ENCODE results near the gene SORBS2. TPM values are rescaled to one million over a fixed set of nuclear protein-coding genes. Genes with fewer than 3 reads are reported as not detected.

Gene SORBS2
- total and polyA plus RNA-seq, 2 of the 4 experiments (the other 2 are of a cell fraction): 0.18 TPM; not detected in 1

DNA sequence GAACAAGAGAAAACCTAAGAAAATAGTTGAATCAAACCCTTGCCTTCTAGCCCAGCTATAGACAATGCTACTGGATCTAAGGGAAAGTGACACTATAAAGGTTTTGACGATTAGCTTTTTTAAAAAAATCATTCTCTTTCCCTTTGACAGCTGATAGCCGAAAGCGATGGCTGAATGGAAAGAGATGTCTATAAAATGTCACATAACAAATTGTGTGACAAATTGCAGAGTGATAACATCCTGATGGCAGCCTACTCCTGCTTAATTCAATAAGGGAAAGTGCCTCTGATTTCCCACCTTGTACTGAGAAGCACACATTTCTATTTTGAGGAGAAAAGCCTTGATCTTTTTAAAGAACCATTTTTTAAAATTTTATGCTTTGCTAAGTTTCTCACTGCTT, 114.5 kb downstream of the SORBS2 start:
- Histone ChIP-seq H3K4me2 (ENCODE audit: low read depth, low read length) (no peak overlapping the region), H3K9ac (ENCODE audit: low read depth, low read length) (no peak overlapping the region), H3K36me3 (ENCODE audit: control insufficient read depth, insufficient read depth, low read length) (no peaks in the 10 kb centered on the region), H2AK9ac (replicated peaks; ENCODE audit: low read depth, low read length, poor library complexity) (no peak overlapping the region), H2BK5ac (ENCODE audit: low read depth, low read length, poor library complexity, severe bottlenecking) (no peak overlapping the region), H3K4ac (ENCODE audit: low read depth, low read length) (no peak overlapping the region), H3K27me3 (ENCODE audit: control insufficient read depth, insufficient read depth, low read length) (peaks cover 1% of the 10 kb centered on the region), H3K9me3 (ENCODE audit: control insufficient read depth, insufficient read depth, low read length) (no peaks in the 10 kb centered on the region), H4K91ac (ENCODE audit: insufficient read depth, low read depth, low read length) (no peak overlapping the region), H2AK5ac (ENCODE audit: low read depth, low read length) (no peak overlapping the region), H3K56ac (ENCODE audit: extremely low read depth, insufficient read depth, low read length) (no peak overlapping the region), H3K79me1 (ENCODE audit: low read depth in 1 of 2, low read length in 2 of 2) (no peaks in the 10 kb centered on the region), H3K18ac (ENCODE audit: low read depth, low read length) (no peak overlapping the region), H2AFZ (replicated peaks; ENCODE audit: low read length, poor library complexity) (no peak overlapping the region), H3K23ac (ENCODE audit: low read depth, low read length) (no peak overlapping the region), H2BK15ac (ENCODE audit: low read depth, low read length) (no peak overlapping the region), H3K27ac (ENCODE audit: insufficient read depth, low read length) (no peak overlapping the region), H3K14ac (replicated peaks; ENCODE audit: low read depth, low read length) (no peak overlapping the region), H2BK120ac (ENCODE audit: low read depth, low read length) (no peak overlapping the region), H2BK20ac (ENCODE audit: low read depth, low read length) (no peak overlapping the region), H4K8ac (ENCODE audit: low read depth in 2 of 2, low read length in 2 of 2) (no peak overlapping the region), H3K9me1 (ENCODE audit: insufficient read depth, low read length) (no peaks in the 10 kb centered on the region), H3K4me1 (ENCODE audit: control insufficient read depth, insufficient read depth, low read length) (no peaks in the 10 kb centered on the region), H4K5ac (ENCODE audit: low read depth, low read length) (no peak overlapping the region), H4K20me1 (ENCODE audit: insufficient read depth, low read length) (no peaks in the 10 kb centered on the region), H3K4me3 (ENCODE audit: insufficient read depth, low read depth, low read length) (no peak overlapping the region)
- no TSS peak for BruUV-seq (replicated peaks)
- POLR2A ChIA-PET (ENCODE audit: unreplicated experiment): no interaction called here
- dilution Hi-C loops (cut with HindIII; ENCODE audit: low sequenced_read_pairs, unreplicated experiment): no loop called here
- in situ Hi-C loops (cut with MboI; ENCODE audit: low sequenced_read_pairs): no loop called here
- TF ChIP-seq, protein P1, sequence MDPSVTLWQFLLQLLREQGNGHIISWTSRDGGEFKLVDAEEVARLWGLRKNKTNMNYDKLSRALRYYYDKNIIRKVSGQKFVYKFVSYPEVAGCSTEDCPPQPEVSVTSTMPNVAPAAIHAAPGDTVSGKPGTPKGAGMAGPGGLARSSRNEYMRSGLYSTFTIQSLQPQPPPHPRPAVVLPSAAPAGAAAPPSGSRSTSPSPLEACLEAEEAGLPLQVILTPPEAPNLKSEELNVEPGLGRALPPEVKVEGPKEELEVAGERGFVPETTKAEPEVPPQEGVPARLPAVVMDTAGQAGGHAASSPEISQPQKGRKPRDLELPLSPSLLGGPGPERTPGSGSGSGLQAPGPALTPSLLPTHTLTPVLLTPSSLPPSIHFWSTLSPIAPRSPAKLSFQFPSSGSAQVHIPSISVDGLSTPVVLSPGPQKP (IDR thresholded peaks at IDR 0.05; ENCODE audit: borderline replicate concordance, low read depth, low read length): no peak
- TF ChIP-seq MAZ (IDR thresholded peaks at IDR 0.05; ENCODE audit: borderline replicate concordance, low read depth, low read length) (no peak), FOS (IDR thresholded peaks at IDR 0.05; ENCODE audit: low read depth, low read length) (no peak), CEBPB (IDR thresholded peaks at IDR 0.05; ENCODE audit: low read depth, low read length) (no peak), RFX5 (IDR thresholded peaks at IDR 0.05; ENCODE audit: low read depth, low read length) (no peak), SMC3 (IDR thresholded peaks at IDR 0.05; ENCODE audit: low read depth, low read length) (no peak), POLR2A (IDR thresholded peaks at IDR 0.05; ENCODE audit: low read depth, low read length) (no peak), MXI1 (IDR thresholded peaks at IDR 0.05; ENCODE audit: borderline replicate concordance, low read depth, low read length) (no peak), RAD21 (IDR thresholded peaks at IDR 0.05; ENCODE audit: low read length) (no peak), MAFK (IDR thresholded peaks at IDR 0.05; ENCODE audit: low read depth, low read length) (no peak), CHD1 (IDR thresholded peaks at IDR 0.05; ENCODE audit: low read depth, low read length) (no peak), NFE2L2 (IDR thresholded peaks at IDR 0.05; ENCODE audit: low read depth, low read length) (no peak), BHLHE40 (IDR thresholded peaks at IDR 0.05; ENCODE audit: low read depth, low read length) (no peak), RCOR1 (IDR thresholded peaks at IDR 0.05; ENCODE audit: insufficient replicate concordance, low read length) (no peak)
- TF ChIP-seq, protein P2, sequence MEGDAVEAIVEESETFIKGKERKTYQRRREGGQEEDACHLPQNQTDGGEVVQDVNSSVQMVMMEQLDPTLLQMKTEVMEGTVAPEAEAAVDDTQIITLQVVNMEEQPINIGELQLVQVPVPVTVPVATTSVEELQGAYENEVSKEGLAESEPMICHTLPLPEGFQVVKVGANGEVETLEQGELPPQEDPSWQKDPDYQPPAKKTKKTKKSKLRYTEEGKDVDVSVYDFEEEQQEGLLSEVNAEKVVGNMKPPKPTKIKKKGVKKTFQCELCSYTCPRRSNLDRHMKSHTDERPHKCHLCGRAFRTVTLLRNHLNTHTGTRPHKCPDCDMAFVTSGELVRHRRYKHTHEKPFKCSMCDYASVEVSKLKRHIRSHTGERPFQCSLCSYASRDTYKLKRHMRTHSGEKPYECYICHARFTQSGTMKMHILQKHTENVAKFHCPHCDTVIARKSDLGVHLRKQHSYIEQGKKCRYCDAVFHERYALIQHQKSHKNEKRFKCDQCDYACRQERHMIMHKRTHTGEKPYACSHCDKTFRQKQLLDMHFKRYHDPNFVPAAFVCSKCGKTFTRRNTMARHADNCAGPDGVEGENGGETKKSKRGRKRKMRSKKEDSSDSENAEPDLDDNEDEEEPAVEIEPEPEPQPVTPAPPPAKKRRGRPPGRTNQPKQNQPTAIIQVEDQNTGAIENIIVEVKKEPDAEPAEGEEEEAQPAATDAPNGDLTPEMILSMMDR (conservative IDR thresholded peaks at IDR 0.05; ENCODE audit: low read depth, low read length): no peak
- TF ChIP-seq, protein P3, sequence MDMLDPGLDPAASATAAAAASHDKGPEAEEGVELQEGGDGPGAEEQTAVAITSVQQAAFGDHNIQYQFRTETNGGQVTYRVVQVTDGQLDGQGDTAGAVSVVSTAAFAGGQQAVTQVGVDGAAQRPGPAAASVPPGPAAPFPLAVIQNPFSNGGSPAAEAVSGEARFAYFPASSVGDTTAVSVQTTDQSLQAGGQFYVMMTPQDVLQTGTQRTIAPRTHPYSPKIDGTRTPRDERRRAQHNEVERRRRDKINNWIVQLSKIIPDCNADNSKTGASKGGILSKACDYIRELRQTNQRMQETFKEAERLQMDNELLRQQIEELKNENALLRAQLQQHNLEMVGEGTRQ (IDR thresholded peaks at IDR 0.05; ENCODE audit: low read depth, low read length): no peak
- DNase-seq: no peak
- ATAC-seq (ENCODE audit: low read depth): no peak
- intact Hi-C loops (cut with micrococcal nuclease): no loop called here
- WGBS, 2 experiments (ENCODE audit: extremely low coverage in 2 of 2, insufficient read length in 1 of 2): no CpG with 5 or more reads among the region's 3 CpGs
- CTCF ChIA-PET: interaction anchor here (0.8 kb wide), 1 partner anchor 321 kb away, joined by 5 read pairs; no protein-coding TSS in a partner anchor

All from IMR-90 (cell line).